Gastrocnemius medialis (tissue), 4 donors: ENCODE data around the gene ALKBH6.
A peak's percentile ranks its signal among the peaks of the same experiment; 100 is the strongest.

Source experiments
- POLR2A ChIP-seq, 2 donors: fragments of 450-650 bp; IDR thresholded peaks; one replicate each; pipeline ENCODE4 v1.6.1; 2017; ENCODE audit warnings: antibody characterized with exemption in 2 of 2, mild to moderate bottlenecking in 2 of 2, moderate library complexity in 2 of 2
- TF ChIP-seq, protein P1 (sequence below), 5 experiments: fragments of 450-650 bp in 3 of 5; fragments of 200-600 bp in 2 of 5; sonication (generic) in 2 of 5; IDR thresholded peaks in 4 of 5; conservative IDR thresholded peaks in 1 of 5; 1 replicate in 4 of 5; 2 replicates in 1 of 5; pipeline ENCODE4 v1.5.1; 2016 to 2019; ENCODE audit warnings: antibody characterized with exemption in 5 of 5, mild to moderate bottlenecking in 3 of 5, moderate library complexity in 3 of 5

DNA sequence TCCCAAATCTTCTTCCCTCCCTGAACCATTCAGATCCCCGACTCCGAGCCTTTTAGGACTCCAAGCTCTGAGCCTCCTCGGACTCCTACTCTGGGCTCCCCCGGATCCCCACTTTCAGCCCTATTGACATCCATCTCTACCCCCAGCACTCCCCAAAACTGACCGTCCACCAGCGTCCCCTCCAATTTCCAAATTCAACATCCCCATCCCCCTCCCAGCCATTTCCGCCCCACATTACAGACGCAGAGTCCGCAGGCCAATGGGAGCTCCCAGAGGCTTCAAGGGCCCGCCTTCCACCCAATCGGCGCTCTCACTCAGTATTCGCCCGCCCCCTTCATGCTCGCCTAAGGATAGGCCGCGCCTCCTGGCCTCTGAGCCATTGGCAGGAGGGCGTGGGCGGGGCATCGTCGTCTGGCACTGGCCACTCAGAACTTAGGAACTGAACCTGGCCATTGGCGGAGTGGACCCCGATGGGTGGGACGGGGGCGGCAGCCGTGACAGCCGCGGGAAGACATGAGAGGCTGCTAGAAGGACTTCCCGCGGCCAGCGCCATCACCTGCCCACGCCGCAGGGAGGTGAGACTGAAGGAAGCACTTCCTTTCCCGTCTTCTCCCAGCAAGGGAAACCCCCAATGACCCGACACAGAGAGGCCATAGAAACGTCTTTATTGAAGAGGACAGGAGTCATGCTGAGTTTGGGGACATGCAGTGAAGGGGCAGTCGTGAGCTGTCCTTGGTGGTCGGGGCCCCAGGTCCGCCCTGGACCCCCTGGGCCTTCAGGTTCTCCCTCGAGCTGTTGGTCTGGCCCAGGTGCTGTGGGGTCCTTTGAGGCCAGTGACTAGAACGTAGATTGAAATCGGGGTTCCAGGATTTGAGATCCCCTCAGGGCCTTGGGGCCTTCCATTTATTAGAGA lies at the start of gene ALKBH6:
- TF ChIP-seq, protein P1, sequence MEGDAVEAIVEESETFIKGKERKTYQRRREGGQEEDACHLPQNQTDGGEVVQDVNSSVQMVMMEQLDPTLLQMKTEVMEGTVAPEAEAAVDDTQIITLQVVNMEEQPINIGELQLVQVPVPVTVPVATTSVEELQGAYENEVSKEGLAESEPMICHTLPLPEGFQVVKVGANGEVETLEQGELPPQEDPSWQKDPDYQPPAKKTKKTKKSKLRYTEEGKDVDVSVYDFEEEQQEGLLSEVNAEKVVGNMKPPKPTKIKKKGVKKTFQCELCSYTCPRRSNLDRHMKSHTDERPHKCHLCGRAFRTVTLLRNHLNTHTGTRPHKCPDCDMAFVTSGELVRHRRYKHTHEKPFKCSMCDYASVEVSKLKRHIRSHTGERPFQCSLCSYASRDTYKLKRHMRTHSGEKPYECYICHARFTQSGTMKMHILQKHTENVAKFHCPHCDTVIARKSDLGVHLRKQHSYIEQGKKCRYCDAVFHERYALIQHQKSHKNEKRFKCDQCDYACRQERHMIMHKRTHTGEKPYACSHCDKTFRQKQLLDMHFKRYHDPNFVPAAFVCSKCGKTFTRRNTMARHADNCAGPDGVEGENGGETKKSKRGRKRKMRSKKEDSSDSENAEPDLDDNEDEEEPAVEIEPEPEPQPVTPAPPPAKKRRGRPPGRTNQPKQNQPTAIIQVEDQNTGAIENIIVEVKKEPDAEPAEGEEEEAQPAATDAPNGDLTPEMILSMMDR (IDR thresholded peaks at IDR 0.05 in 4 of 5, conservative IDR thresholded peaks at IDR 0.05 in 1 of 5), result peak in 1 of 5 experiments; percentile 16
- TF ChIP-seq POLR2A (IDR thresholded peaks at IDR 0.05), result peak in 1 of 2 donors; percentile 16
